COR-L47 (cell line): ENCODE data around the gene TFEC.
"Not testable (repeated sequence)": the region's sequence is repeated elsewhere in the genome, so short reads cannot be mapped to it uniquely, and the experiment has no call there.

Source experiments
- DNase-seq: peaks from one replicate; lab custom pipeline; 2025; lab: John Stamatoyannopoulos, UW

The TFEC gene

DNA sequence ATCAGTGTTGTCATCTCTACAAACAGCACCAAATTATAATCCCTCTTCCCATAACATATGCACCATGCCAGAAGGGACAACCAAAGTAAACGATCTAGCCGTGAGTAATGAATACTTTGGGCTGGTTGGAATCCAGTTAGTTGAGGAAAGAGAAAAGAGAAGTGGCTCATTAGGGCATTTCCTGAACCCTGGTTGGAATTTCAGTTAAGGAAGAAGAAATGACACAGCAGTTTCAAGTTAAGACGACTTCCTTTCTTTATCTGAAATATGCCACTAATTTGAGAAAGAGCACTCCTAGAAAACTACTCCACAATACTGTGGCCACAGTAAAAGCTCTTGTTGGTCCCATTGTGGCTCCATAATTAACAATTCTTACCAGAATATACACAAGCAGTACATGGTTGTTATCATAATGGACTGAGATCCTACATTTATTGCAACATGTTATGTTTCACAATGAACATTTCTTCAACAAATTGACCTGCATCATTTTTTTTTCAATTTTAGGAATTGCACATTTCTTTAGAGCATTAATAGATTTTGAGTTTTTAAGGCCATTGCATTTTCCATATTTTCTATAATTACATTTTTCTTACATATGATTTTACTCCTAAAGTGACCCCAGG lies at the start of gene TFEC:
TFEC (minus strand) TSS at position 113 of the 626 bp plus-strand sequence. CDS start 46,322 bp downstream, outside the sequence.
- no peak for DNase-seq

DNA sequence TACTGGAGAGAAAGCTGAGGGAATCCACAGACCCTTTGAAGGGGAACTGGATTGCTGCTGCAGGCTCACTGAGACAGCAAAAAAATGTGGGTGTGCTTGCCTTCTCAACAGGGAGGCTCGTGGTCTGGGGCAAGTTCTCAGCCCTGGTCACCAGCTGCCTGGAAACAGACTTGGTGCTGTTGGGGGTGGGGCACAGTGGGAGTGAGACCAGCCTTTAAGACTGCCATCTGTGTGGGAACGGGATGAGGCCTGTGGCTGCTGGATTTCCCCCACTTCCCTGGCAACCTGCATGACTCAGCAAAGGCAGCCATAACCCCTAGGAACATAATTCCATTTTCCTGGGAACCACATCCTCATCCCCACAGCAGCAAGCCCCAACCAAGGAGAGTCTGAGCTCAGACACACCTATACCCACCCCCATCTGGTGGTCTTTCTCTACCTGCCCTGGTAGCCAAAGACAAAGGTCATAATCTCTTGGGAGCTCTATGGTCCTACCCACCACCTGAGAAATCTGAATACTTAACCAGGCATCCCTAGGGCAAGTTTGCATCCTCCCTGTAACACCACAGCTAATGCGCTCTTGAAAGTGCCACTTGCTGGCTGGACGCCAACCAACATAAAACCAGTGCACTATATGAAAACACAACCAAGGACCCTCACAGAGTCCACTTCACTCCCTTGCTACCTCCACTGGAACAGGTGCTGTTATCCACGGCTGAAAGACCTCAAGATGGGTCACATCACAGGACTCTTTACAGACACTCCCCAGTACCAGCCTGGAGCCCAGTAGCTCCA lies 45.0 kb upstream of the TFEC start:
- DNase-seq: no peak

- DNase-seq: no peak
Observed at GRCh38 chr7:116071629-116072028, 41.1 kb upstream of the TFEC start.

DNA sequence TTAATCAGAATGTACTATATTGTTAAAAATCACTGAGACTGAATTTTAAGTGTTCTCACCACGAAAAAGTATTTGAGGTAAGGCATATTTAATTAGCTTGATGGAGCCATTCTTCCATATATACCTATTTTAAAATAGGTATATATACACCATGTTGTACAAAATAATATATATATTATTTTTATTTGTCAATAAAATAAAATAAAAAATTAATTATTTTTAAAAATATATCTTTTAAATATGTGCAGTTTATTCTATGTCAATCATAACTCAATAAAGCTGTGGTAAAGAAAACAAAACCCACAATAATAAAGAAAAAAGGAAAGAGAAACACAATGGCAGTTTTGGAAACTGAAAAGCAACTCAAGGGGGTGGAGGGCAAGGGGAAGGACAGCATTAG lies 33.6 kb upstream of the TFEC start:
- DNase-seq: no peak

GRCh38 chr7:116062666-116063065 lies 32.1 kb upstream of the TFEC start:
- DNase-seq: no peak

DNA sequence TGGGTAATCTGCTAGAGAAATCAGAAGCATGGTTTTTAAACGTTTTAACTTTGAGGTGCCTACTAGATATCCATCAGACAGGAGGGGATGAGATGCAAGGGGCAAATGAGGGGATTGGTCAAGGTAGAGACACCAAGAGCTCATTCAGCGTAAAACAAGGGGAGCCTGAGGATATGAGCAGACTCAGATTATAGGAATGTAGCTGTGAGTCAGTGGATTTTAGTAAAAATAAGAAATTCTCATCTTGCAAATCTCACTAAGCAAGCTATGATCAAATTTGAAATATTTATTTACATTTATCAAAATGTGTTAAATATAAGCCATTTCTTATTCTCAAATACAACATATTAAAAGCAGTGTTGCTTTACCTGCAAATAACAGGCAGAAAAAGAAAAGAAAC lies 21.4 kb upstream of the TFEC start:
- DNase-seq: no peak

DNA sequence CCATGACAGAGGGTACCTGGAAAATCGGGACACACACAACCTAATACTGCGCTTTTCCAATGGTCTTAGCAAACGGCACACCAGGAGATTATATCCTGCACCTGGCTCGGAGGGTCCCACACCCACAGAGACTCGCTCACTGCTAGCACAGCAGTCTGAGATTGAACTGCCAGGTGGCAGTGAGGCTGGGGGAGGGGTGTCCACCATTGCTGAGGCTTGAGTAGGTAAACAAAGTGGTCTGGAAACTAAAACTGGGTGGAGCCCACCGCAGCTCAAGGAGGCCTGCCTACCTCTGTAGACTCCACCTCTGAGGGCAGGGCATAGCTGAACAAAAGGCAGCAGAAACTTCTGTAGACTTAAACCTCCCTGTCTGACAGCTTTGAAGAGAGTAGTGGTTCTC lies 16.7 kb upstream of the TFEC start:
- not testable (repeated sequence) for DNase-seq

DNA sequence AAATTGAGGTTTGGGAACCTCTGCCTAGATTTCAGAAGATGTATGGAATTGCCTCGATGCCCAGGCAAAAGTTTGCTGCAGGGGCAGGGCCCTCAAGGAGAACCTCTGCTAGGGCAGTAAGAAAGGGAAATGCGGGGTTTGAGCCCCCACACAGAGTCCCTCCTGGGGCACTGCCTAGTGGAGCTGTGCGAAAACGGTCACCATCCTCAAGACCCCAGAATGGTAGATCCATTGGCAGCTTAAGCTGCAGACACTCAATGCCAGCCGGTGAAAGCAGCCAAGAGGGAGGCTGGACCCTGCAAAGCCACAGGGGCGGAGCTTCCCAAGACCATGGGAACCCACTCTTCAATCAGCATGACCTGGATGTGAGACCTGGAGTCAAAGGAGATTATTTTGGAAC lies 15.0 kb upstream of the TFEC start:
- DNase-seq: no peak

- DNase-seq: no peak
Observed at GRCh38 chr7:116041615-116042014, 11.1 kb upstream of the TFEC start.

GRCh38 chr7:116037401-116037800 lies 6.8 kb upstream of the TFEC start:
- no peak for DNase-seq

GRCh38 chr7:116034411-116034810 lies 3.8 kb upstream of the TFEC start:
- no peak for DNase-seq

DNA sequence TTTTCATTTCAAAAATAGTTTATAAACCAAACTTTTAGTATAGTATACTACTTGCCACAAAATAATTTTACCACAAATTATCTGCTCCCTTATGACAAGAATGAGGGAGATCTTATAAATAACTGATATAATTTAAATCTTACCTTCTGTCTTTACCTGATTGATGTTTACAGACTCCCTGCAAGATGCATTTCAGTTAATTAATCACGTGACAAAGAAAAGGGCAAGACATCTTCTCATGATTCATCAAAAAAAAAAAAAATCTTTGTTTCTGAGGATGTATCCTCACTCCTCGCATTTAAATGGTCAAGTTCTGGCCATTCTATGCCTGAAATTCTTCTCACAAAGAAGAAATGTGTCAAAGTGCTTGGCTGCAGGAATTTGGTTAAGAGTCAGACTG lies 2.3 kb upstream of the TFEC start:
- no peak for DNase-seq

- DNase-seq: no peak
Observed at GRCh38 chr7:116028787-116029186, 1.8 kb downstream of the TFEC start.

- DNase-seq: no peak
Observed at GRCh38 chr7:116027786-116028185, 2.8 kb downstream of the TFEC start.

- DNase-seq: no peak
Observed at GRCh38 chr7:116024826-116025809, 5.4 kb downstream of the TFEC start.

GRCh38 chr7:116021237-116021636 lies 9.3 kb downstream of the TFEC start:
- DNase-seq: no peak

DNA sequence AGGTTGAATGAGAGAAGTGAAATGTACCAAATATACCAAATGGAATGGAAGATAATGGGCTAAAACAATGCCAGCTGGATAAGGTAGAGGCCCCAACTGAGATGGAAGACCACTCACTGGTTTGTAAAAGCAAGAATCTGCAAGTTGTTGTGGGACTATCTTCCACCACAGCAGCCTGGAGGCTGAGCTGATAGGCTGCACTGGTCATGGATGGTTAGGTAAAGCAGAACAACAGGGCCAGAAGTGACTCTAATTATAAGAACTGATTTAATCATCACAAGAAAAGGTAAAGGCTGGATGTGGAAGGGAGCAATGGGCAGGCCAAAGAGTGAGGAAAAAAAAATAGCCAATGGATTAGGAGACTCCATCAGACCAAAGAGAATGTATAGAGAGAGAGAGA lies 11.8 kb downstream of the TFEC start:
- DNase-seq: no peak

DNA sequence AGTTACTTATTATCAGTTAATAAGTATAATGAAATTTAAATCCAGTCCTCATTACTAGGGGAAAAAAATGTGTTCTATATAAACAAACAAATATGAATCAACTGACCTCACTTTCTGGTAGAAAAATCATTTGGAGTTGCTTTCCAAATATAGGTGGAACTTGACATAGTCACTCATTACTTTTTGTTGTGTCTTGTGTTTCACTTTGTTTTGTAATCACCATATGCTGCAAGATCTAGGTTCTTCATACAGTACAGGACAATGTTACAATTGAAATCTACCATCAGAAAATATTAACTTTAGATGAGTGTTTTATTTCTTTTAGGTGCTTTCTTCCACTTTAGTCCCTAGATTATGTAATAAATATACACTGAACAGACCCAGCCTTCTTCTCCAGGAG lies 16.9 kb downstream of the TFEC start:
- no peak for DNase-seq

DNA sequence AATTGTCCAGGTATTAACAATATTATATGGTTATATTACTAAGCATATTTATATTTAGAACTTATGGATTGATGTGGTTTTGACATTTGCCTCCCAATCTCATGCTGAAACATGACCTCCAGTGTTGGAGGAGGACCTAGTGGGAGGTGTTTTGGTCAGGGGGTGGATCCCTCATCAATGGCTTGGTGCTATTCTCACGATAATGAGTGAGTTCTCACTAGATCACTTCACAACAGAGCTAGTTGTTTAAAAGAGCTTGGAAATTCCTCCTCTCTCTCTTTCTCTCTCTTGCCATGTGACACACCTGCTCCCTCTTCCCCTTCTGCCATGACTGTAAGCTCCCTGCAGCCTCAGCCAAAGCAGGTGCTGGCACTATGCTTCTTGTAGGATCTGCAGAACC lies 19.0 kb downstream of the TFEC start:
- DNase-seq: no peak

- DNase-seq: not testable (repeated sequence)
Observed at GRCh38 chr7:116004762-116005161, 25.8 kb downstream of the TFEC start.

GRCh38 chr7:115997221-115997620 lies 33.3 kb downstream of the TFEC start:
- no peak for DNase-seq

DNA sequence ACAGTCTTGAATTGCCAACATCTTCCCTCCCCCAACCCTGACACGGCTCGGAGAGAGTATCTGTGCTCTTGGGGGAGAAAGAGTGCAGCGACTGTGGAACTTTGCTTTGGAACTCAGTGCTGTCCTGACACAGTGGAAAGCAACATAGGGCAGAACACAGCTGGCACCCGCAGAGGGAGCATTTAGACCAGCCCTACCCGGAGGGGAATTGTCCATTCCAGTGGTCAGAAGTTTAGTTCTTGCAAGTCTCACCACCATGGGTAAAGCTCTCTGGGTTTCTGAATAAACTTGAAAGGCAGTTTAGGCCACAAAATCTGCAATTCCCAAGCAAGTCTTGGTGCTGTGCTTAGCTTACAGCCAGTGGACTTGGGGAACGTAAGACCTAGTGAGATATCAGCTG lies 34.9 kb downstream of the TFEC start:
- no peak for DNase-seq

DNA sequence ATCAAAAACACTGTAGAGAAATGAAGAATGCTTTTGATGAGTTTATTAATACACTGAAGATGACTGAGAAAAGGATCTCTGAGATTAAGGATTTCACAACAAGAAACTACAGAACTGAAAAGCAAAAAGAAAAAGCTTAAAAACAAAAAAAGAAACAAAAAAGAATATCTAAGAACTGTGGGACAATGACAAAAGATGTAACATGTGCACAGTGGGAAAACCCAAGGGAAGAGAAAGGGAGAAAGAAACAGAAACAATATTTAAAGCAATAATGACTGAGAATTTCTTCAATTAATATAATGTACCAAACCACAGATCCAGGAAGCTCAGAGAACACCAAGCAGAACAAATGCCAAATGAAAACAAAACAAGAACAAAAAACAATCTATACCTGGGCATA lies 42.2 kb downstream of the TFEC start:
- DNase-seq: no peak
